OCI-LY7 (cell line): ENCODE results near the gene CPA2. TPM values are rescaled to one million over a fixed set of nuclear protein-coding genes. Genes with fewer than 3 reads are reported as not detected.
A peak's percentile ranks its signal among the peaks of the same experiment; 100 is the strongest.

Experiments
- BruUV-seq: library from RNA; stranded (reverse); fragments of 400-500 nt; replicated peaks from 2 replicates; lab custom pipeline; 2021; lab: Mats Ljungman, UMichigan
- CTCF ChIA-PET: fragments of 300-600 bp; sonication (Branson Sonifier 250); formaldehyde crosslinking; loops from one replicate; lab custom pipeline; 2022; ENCODE audit warnings: antibody characterized with exemption; ENCODE audit not compliant: unreplicated experiment; lab: Charles Lee
- POLR2A ChIA-PET: fragments of 300-600 bp; sonication (Branson Sonifier 250); formaldehyde crosslinking; loops from one replicate; lab custom pipeline; 2022; ENCODE audit warnings: antibody characterized with exemption; lab: Charles Lee
- DNase-seq: peaks from one replicate; pipeline ENCODE4 v3.0.0-alpha.2; 2015; ENCODE audit warnings: low spot score
- H2AFZ ChIP-seq: fragments of 200-600 bp; sonication (generic), shearing (Covaris generic); 2 replicates; pipeline ENCODE4 v1.6.1; 2014; ENCODE audit warnings: mild to moderate bottlenecking, antibody characterized with exemption, low read length, moderate library complexity
- H3K27ac ChIP-seq: fragments of 200-600 bp; sonication (generic); 2 replicates; pipeline ENCODE4 v1.5.1; 2014; ENCODE audit warnings: mixed run types, low read depth, mild to moderate bottlenecking, moderate library complexity, low read length, inconsistent platforms; ENCODE audit not compliant: poor library complexity, severe bottlenecking
- H3K36me3 ChIP-seq: fragments of 200-600 bp; sonication (generic); 2 replicates; pipeline ENCODE4 v1.6.1; 2014; ENCODE audit warnings: mild to moderate bottlenecking, antibody characterized with exemption, low read length, moderate library complexity, mixed read lengths; ENCODE audit not compliant: insufficient read depth
- H3K4me1 ChIP-seq: fragments of 200-600 bp; sonication (generic); 2 replicates; pipeline ENCODE4 v1.5.1; 2014; ENCODE audit warnings: mild to moderate bottlenecking, low read length; ENCODE audit not compliant: insufficient read depth, poor library complexity, severe bottlenecking
- H3K4me2 ChIP-seq: fragments of 200-600 bp; sonication (generic); 2 replicates; pipeline ENCODE4 v1.6.1; 2014; ENCODE audit warnings: mild to moderate bottlenecking, low read length
- H3K4me3 ChIP-seq: fragments of 200-600 bp; sonication (generic); 2 replicates; pipeline ENCODE4 v1.5.1; 2014; ENCODE audit warnings: mild to moderate bottlenecking, low read depth, low read length; ENCODE audit not compliant: poor library complexity, severe bottlenecking
- H3K79me2 ChIP-seq: fragments of 200-600 bp; sonication (generic); 2 replicates; pipeline ENCODE4 v1.6.1; 2016; ENCODE audit warnings: low read depth, mild to moderate bottlenecking, low read length, moderate library complexity, mixed read lengths; ENCODE audit not compliant: insufficient read depth
- H3K9me2 ChIP-seq: fragments of 200-600 bp; sonication (generic); 2 replicates; pipeline ENCODE4 v1.6.1; 2016; ENCODE audit warnings: mild to moderate bottlenecking, low read length, mixed read lengths; ENCODE audit not compliant: insufficient read depth
- H3K9me3 ChIP-seq: fragments of 200-600 bp; sonication (generic); 2 replicates; pipeline ENCODE4 v1.6.1; 2014; ENCODE audit warnings: mild to moderate bottlenecking, mixed run types, low read length, mixed read lengths
- H4K20me1 ChIP-seq: fragments of 200-600 bp; sonication (generic); 2 replicates; pipeline ENCODE4 v1.6.1; 2014; ENCODE audit warnings: mild to moderate bottlenecking, antibody characterized with exemption, low read length, moderate library complexity, mixed read lengths; ENCODE audit not compliant: insufficient read depth
- EZH2phosphoT487 ChIP-seq: fragments of 200-600 bp; sonication (generic); IDR thresholded peaks from 2 replicates; pipeline ENCODE4 v1.6.1; 2018; ENCODE audit warnings: low read depth, borderline replicate concordance, mild to moderate bottlenecking, mixed run types, antibody characterized with exemption, low read length, moderate library complexity, mixed read lengths
- intact Hi-C: fragments of 100-400 bp; cut with micrococcal nuclease; formaldehyde crosslinking; loops from one replicate; pipeline ENCODE4 v1.10.0; 2022; ENCODE audit not compliant: unreplicated experiment
- total RNA-seq, 2 experiments: library from RNA; depleted of rRNA in 1 of 2; stranded (reverse); fragments of >200 nt in 1 of 2; shearing (Covaris generic) in 1 of 2; gene quantifications; 2 replicates each; pipeline ENCODE4 v1.2.3, GENCODE V29; 2014 to 2022
- TF ChIP-seq, protein P1 (sequence below): fragments of 200-600 bp; sonication (generic); conservative IDR thresholded peaks from 2 replicates; pipeline ENCODE4 v1.5.1; 2014; ENCODE audit warnings: mild to moderate bottlenecking, antibody characterized with exemption, low read length, moderate library complexity, mixed read lengths

CPA2 gene
- total RNA-seq, 2 experiments from 2014 or later: not detected

DNA sequence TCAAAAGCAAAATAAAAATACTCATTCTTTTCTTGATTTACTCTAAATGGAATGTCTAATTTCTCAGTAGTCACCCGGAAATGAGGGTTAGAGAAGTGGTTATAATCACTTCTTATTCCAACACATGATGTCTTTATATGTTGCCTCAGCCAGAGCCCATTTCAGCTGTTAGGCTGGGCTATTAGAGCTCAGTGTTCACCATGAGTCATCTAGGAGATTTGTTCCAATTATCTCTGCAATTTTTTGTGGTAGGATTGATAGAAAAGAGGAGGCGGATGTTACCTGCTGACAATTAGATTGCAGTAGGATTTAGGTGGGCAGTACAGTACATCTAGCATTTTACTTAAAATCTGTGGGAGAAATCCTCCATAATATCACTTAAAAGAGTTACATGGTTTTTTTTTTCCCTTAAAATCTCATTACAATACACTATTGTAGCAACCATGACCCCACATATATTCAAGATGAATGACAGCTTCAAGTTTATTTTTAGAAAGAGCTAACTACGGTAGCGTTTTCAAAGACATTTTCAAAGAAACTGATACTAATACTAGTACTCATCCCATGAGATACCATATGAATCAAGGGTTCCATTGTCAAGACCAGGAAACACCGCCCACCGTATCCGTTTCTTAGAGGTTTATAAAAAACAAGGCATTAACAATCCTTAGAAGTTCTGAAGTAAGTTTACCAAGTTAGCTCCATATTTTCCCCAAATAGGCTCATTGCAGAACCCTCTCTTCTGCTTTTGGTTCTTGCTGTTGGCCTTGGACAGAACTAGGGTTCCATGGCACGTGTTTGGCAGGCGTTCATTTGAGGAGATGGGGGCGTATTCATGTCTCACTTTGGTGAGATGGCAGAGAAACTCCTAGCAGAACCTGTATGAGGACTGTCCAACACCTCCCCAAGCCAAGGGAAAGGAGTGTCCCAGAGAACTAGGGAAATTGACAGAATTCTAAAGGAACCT lies 10.4 kb downstream of the CPA2 start:
- intact Hi-C loops: no loop called here
- no peaks in the 10 kb centered on the region for H3K36me3 ChIP-seq
- H3K9me3 ChIP-seq: no peaks in the 10 kb centered on the region
- no peak overlapping the region for H3K4me2 ChIP-seq
- H2AFZ ChIP-seq: no peak overlapping the region
- DNase-seq: no peak
- no peak overlapping the region for H3K27ac ChIP-seq
- H4K20me1 ChIP-seq: no peaks in the 10 kb centered on the region
- no peak overlapping the region for H3K4me3 ChIP-seq
- CTCF ChIA-PET: no interaction called here
- POLR2A ChIA-PET: interaction anchor here (0.9 kb wide), 1 partner anchor 15 kb away, joined by 3 read pairs; no protein-coding TSS in a partner anchor
- H3K4me1 ChIP-seq: no peaks in the 10 kb centered on the region
- TF ChIP-seq EZH2phosphoT487: no peak
- TF ChIP-seq, protein P1, sequence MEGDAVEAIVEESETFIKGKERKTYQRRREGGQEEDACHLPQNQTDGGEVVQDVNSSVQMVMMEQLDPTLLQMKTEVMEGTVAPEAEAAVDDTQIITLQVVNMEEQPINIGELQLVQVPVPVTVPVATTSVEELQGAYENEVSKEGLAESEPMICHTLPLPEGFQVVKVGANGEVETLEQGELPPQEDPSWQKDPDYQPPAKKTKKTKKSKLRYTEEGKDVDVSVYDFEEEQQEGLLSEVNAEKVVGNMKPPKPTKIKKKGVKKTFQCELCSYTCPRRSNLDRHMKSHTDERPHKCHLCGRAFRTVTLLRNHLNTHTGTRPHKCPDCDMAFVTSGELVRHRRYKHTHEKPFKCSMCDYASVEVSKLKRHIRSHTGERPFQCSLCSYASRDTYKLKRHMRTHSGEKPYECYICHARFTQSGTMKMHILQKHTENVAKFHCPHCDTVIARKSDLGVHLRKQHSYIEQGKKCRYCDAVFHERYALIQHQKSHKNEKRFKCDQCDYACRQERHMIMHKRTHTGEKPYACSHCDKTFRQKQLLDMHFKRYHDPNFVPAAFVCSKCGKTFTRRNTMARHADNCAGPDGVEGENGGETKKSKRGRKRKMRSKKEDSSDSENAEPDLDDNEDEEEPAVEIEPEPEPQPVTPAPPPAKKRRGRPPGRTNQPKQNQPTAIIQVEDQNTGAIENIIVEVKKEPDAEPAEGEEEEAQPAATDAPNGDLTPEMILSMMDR: no peak
- H3K79me2 ChIP-seq: no peaks in the 10 kb centered on the region
- no TSS peak for BruUV-seq
- no peaks in the 10 kb centered on the region for H3K9me2 ChIP-seq

DNA sequence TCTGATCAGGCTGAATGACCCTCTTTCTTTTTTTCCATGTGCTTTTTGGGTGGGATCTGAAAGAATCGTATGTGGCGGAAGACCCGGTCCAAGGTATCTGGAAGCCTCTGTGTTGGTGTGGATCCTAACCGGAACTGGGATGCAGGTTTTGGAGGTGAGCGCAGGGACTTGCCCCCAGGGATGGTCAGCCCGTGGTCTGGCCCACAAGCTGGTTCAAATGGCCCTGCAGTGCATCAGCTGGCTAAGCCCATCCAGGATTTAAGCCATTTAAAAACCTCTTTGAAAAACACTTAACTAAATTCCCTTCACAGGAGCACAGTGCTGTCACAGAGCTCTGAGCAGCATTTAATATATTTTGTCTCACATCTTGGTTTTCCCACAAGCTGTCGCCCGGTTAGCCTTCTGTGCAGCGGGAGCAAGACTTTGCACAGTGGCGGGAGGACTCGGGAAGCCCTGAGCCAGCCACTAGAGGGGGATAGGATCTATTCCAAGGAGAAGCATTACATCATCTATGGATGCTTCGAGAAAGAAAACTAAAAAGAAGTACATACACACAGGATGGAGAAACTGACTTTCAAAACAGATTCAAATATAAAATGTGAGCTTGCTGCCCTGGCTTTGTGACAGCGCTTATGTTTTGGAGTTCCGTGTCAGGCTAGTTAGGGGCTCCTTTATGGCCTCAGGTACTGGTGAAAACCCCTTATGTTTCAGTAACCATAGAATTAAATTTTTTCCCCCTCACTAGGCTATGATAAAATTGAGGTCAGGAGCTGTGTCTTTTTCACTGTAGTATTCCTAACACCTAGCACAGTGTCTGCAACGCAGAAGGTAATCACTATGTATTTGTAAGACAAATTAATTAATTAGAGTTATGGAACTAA lies 11.3 kb downstream of the CPA2 start:
- no peak overlapping the region for H3K27ac ChIP-seq
- no peak overlapping the region for H3K4me3 ChIP-seq
- H3K9me3 ChIP-seq: no peaks in the 10 kb centered on the region
- no TSS peak for BruUV-seq
- no peaks in the 10 kb centered on the region for H3K79me2 ChIP-seq
- no peaks in the 10 kb centered on the region for H3K9me2 ChIP-seq
- no peak for DNase-seq
- H3K4me1 ChIP-seq: no peaks in the 10 kb centered on the region
- ChIA-PET POLR2A (interaction anchor here (0.7 kb wide), 1 partner anchor 529 kb away, joined by 3 read pairs; no protein-coding TSS in a partner anchor), CTCF (no interaction called here)
- TF ChIP-seq EZH2phosphoT487: no peak
- TF ChIP-seq, protein P1: peak; percentile 34; the same call in 1 of the 2 replicates
- H4K20me1 ChIP-seq: no peaks in the 10 kb centered on the region
- no peak overlapping the region for H2AFZ ChIP-seq
- no peaks in the 10 kb centered on the region for H3K36me3 ChIP-seq
- H3K4me2 ChIP-seq: no peak overlapping the region
- intact Hi-C loops: no loop called here
